PC-3 (cell line): ENCODE measurements around the gene SYT7. TPM values are rescaled to one million over a fixed set of nuclear protein-coding genes. Genes with fewer than 3 reads are reported as not detected.

Source experiments
- ATAC-seq: fragments of 200-7000 bp; cut with Tn5 transposase; 2 replicates; pipeline ENCODE4 v1.9.1; 2020; ENCODE audit warnings: mild to moderate bottlenecking, moderate library complexity
- BruUV-seq: library from RNA; stranded (reverse); fragments of 400-500 nt; replicated peaks from 2 replicates; lab custom pipeline; 2021; lab: Mats Ljungman, UMichigan
- CTCF ChIA-PET: fragments of 300-600 bp; sonication (Branson Sonifier 250); formaldehyde crosslinking; loops from one replicate; lab custom pipeline; 2022; ENCODE audit warnings: antibody characterized with exemption; lab: Charles Lee
- POLR2A ChIA-PET: fragments of 300-600 bp; sonication (Branson Sonifier 250); formaldehyde crosslinking; loops from one replicate; lab custom pipeline; 2022; ENCODE audit warnings: antibody characterized with exemption; ENCODE audit not compliant: unreplicated experiment; lab: Charles Lee
- DNase-seq: peaks from one replicate; pipeline ENCODE4 v3.0.0-alpha.2; 2015
- H2AFZ ChIP-seq: fragments of 300-600 bp; sonication (generic); 2 replicates; pipeline ENCODE4 v1.6.0; 2016; ENCODE audit warnings: antibody characterized with exemption, low read length
- H3F3A ChIP-seq: fragments of 300-600 bp; sonication (generic); one replicate; pipeline ENCODE4 v1.6.0; 2017; ENCODE audit warnings: antibody characterized with exemption, low read length, control low read depth, mild to moderate bottlenecking; ENCODE audit not compliant: unreplicated experiment
- H3K27ac ChIP-seq: fragments of 300-600 bp; sonication (generic); 2 replicates; pipeline ENCODE4 v1.5.1; 2016; ENCODE audit warnings: mild to moderate bottlenecking, low read length
- H3K27me3 ChIP-seq: fragments of 300-600 bp; sonication (generic); 2 replicates; pipeline ENCODE4 v1.6.1; 2016; ENCODE audit warnings: low read length, mixed read lengths
- H3K36me3 ChIP-seq: fragments of 300-600 bp; sonication (generic); 2 replicates; pipeline ENCODE4 v1.6.1; 2016; ENCODE audit warnings: low read depth, mixed run types, low read length, mixed read lengths
- H3K4me1 ChIP-seq: fragments of 300-600 bp; sonication (generic); 2 replicates; pipeline ENCODE4 v1.5.1; 2016; ENCODE audit warnings: low read length; ENCODE audit not compliant: insufficient read depth
- H3K4me2 ChIP-seq: fragments of 300-600 bp; sonication (generic); 2 replicates; pipeline ENCODE4 v1.6.0; 2016; ENCODE audit warnings: low read length
- H3K4me3 ChIP-seq: fragments of 300-600 bp; sonication (generic); 2 replicates; pipeline ENCODE4 v1.5.1; 2016; ENCODE audit warnings: mild to moderate bottlenecking, low read length, mixed read lengths
- H3K79me2 ChIP-seq: fragments of 300-600 bp; sonication (generic); 2 replicates; pipeline ENCODE4 v1.6.1; 2017; ENCODE audit warnings: low read length, mixed read lengths
- H3K9ac ChIP-seq: fragments of 300-600 bp; sonication (generic); 2 replicates; pipeline ENCODE4 v1.6.0; 2016; ENCODE audit warnings: mild to moderate bottlenecking, low read length
- H3K9me2 ChIP-seq: fragments of 300-600 bp; sonication (generic); replicated peaks from 2 replicates; pipeline ENCODE4 v1.6.1; 2016; ENCODE audit warnings: mixed run types, low read length, mixed read lengths
- H3K9me3 ChIP-seq: fragments of 300-600 bp; sonication (generic); 2 replicates; pipeline ENCODE4 v1.6.1; 2016; ENCODE audit warnings: low read length, mixed read lengths
- H4K20me1 ChIP-seq: fragments of 300-600 bp; sonication (generic); 2 replicates; pipeline ENCODE4 v1.6.1; 2016; ENCODE audit warnings: low read length, mixed read lengths
- EZH2 ChIP-seq: fragments of 300-600 bp; sonication (generic); IDR thresholded peaks from one replicate; pipeline ENCODE4 v1.6.1; 2017; ENCODE audit warnings: antibody characterized with exemption, mild to moderate bottlenecking, low read length; ENCODE audit not compliant: unreplicated experiment
- EZH2phosphoT487 ChIP-seq: fragments of 300-600 bp; sonication (generic); IDR thresholded peaks from 2 replicates; pipeline ENCODE4 v1.6.1; 2018; ENCODE audit warnings: mild to moderate bottlenecking, antibody characterized with exemption, low read length, borderline replicate concordance
- intact Hi-C: fragments of 100-400 bp; cut with micrococcal nuclease; formaldehyde crosslinking; loops from 2 replicates; pipeline ENCODE4 v1.9.0; 2023
- total RNA-seq: library from RNA; depleted of rRNA; stranded (reverse); fragments of >200 nt; gene quantifications from 2 replicates; pipeline ENCODE4 v1.2.3, GENCODE V29; 2014
- TF ChIP-seq, protein P1 (sequence below): fragments of 300-600 bp; sonication (generic); conservative IDR thresholded peaks from 2 replicates; pipeline ENCODE4 v1.5.1; 2017; ENCODE audit warnings: antibody characterized with exemption, low read depth, mild to moderate bottlenecking, low read length

The SYT7 gene
- total RNA-seq, 1 experiment from 2014 or later, result 23.2 TPM

GRCh38 chr11:61544466-61544865, 36.4 kb downstream of the SYT7 start:
- TF ChIP-seq, protein P1, sequence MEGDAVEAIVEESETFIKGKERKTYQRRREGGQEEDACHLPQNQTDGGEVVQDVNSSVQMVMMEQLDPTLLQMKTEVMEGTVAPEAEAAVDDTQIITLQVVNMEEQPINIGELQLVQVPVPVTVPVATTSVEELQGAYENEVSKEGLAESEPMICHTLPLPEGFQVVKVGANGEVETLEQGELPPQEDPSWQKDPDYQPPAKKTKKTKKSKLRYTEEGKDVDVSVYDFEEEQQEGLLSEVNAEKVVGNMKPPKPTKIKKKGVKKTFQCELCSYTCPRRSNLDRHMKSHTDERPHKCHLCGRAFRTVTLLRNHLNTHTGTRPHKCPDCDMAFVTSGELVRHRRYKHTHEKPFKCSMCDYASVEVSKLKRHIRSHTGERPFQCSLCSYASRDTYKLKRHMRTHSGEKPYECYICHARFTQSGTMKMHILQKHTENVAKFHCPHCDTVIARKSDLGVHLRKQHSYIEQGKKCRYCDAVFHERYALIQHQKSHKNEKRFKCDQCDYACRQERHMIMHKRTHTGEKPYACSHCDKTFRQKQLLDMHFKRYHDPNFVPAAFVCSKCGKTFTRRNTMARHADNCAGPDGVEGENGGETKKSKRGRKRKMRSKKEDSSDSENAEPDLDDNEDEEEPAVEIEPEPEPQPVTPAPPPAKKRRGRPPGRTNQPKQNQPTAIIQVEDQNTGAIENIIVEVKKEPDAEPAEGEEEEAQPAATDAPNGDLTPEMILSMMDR, result no peak
- TF ChIP-seq EZH2 (no peak), EZH2phosphoT487 (no peak)
- Histone ChIP-seq H3K27ac (peak overlapping the region; percentile 82), H3K36me3 (no peaks in the 10 kb centered on the region), H3K4me2 (peak overlapping the region; percentile 47), H3K79me2 (no peaks in the 10 kb centered on the region), H3F3A (no peaks in the 10 kb centered on the region), H2AFZ (no peak overlapping the region), H3K4me3 (no peak overlapping the region), H3K27me3 (no peaks in the 10 kb centered on the region), H3K4me1 (peaks cover 41% of the 10 kb centered on the region), H3K9me2 (no peaks in the 10 kb centered on the region), H3K9ac (peak overlapping the region; percentile 12; the same call in 1 of the 2 replicates), H4K20me1 (no peaks in the 10 kb centered on the region), H3K9me3 (no peaks in the 10 kb centered on the region)
- no TSS peak for BruUV-seq
- ChIA-PET CTCF (no interaction called here), POLR2A (no interaction called here)
- intact Hi-C loops, result loop anchor here (5.0 kb wide), 1 partner anchor 38 kb away; the partner anchor contains the start of gene SYT7
- ATAC-seq, result no peak; the same call in 1 of the 2 replicates
- peak; percentile 10 for DNase-seq

- Histone ChIP-seq H3K36me3 (no peaks in the 10 kb centered on the region), H3F3A (no peaks in the 10 kb centered on the region), H3K4me3 (no peak overlapping the region), H3K79me2 (no peaks in the 10 kb centered on the region), H3K4me2 (peak overlapping the region; percentile 47), H3K27me3 (no peaks in the 10 kb centered on the region), H3K9ac (peak overlapping the region; percentile 12; the same call in 1 of the 2 replicates), H4K20me1 (no peaks in the 10 kb centered on the region), H3K9me3 (no peaks in the 10 kb centered on the region), H2AFZ (0 out of 2 replicates have a peak overlapping the region, but pooled peaks have one; percentile 18), H3K27ac (peak overlapping the region; percentile 82), H3K9me2 (no peaks in the 10 kb centered on the region), H3K4me1 (peaks cover 41% of the 10 kb centered on the region)
- BruUV-seq, result TSS peak; percentile 5
- POLR2A ChIA-PET, result no interaction called here
- intact Hi-C loops, result loop anchor here (5.0 kb wide), 1 partner anchor 39 kb away; the partner anchor contains the start of gene SYT7
- CTCF ChIA-PET, result no interaction called here
- ATAC-seq (peak; percentile 60), DNase-seq (peak; percentile 95)
- TF ChIP-seq EZH2 (no peak), EZH2phosphoT487 (no peak)
- TF ChIP-seq, protein P1, result no peak
Observed at GRCh38 chr11:61543606-61544306, 37.1 kb downstream of the SYT7 start.

DNA sequence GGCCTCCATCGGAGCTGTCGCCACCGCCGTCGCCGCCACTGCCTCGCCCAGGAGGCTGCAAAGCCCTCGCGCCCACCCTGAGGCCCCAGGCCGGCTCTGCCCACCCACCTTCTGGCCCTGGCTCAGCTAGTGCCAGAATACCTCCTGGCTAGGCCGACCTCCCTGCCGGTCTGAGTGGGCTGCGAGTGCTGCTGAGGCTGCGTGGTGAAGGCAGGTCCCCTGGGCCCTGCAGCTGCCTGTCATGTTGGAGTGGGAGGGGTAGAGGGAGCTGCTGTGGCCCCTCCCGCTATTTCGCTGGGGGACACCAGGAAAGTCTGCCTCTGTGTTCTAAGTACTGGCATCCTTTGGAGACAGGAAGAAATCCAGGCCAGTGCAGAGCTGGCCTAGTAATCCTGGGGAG, 38.2 kb downstream of the SYT7 start:
- TF ChIP-seq EZH2phosphoT487, result no peak
- TF ChIP-seq EZH2, result no peak
- TF ChIP-seq, protein P1, result no peak

More for the DNA sequence above, 38.2 kb downstream of the SYT7 start:
- Histone ChIP-seq H3K4me3 (no peak overlapping the region), H4K20me1 (no peaks in the 10 kb centered on the region), H3K4me1 (peaks cover 41% of the 10 kb centered on the region), H3F3A (no peaks in the 10 kb centered on the region), H3K79me2 (no peaks in the 10 kb centered on the region), H3K4me2 (no peak overlapping the region), H3K9me3 (no peaks in the 10 kb centered on the region), H3K27ac (no peak overlapping the region), H2AFZ (no peak overlapping the region), H3K9ac (no peak overlapping the region), H3K36me3 (no peaks in the 10 kb centered on the region), H3K9me2 (no peaks in the 10 kb centered on the region), H3K27me3 (no peaks in the 10 kb centered on the region)
- intact Hi-C loops, result loop anchor here (5.0 kb wide), 1 partner anchor 40 kb away; the partner anchor contains the start of gene SYT7
- no TSS peak for BruUV-seq
- ATAC-seq, result no peak
- no peak for DNase-seq
- POLR2A ChIA-PET, result no interaction called here
- CTCF ChIA-PET, result no interaction called here
